B cell (primary cell): ENCODE results near the gene SLC9A6. TPM values are rescaled to one million over a fixed set of nuclear protein-coding genes. Genes with fewer than 3 reads are reported as not detected.
A peak's percentile ranks its signal among the peaks of the same experiment; 100 is the strongest.

Experiments
- ATAC-seq: fragments of 200-7000 bp; cut with Tn5 transposase; one replicate; pipeline ENCODE4 v1.10.0; 2021; ENCODE audit warnings: low read depth, mild to moderate bottlenecking, moderate number of reproducible peaks, moderate library complexity
- CTCF ChIA-PET: fragments of 350-600 bp; sonication (Branson Sonifier 250); formaldehyde crosslinking; loops from one replicate; lab custom pipeline; 2021; ENCODE audit warnings: antibody characterized with exemption, inconsistent platforms; lab: Charles Lee
- POLR2A ChIA-PET: fragments of 350-600 bp; sonication (Branson Sonifier 250); formaldehyde crosslinking; loops from one replicate; lab custom pipeline; 2021; ENCODE audit warnings: antibody characterized with exemption; lab: Charles Lee
- DNase-seq: peaks from one replicate; pipeline ENCODE4 v3.0.0; 2013
- H2AFZ ChIP-seq: 2 replicates; pipeline ENCODE4 v1.6.1; 2012; ENCODE audit warnings: mild to moderate bottlenecking, low read depth, low read length; ENCODE audit not compliant: insufficient read depth, poor library complexity, severe bottlenecking
- H3K27ac ChIP-seq, 2 donors: 1 replicate in 1 of 2; 2 replicates in 1 of 2; pipeline ENCODE4 v1.5.1; 2012 to 2013; ENCODE audit warnings: low read length in 2 of 2, mild to moderate bottlenecking in 2 of 2, moderate library complexity in 1 of 2
- H3K27me3 ChIP-seq, 4 experiments: fragments of 200-600 bp in 1 of 4; sonication (generic) in 1 of 4; replicated peaks in 1 of 4; 1 replicate in 2 of 4; 2 replicates in 2 of 4; pipeline versions ENCODE4 v1.6.1 to v1.7.0; 2013 to 2016; ENCODE audit warnings: low read length in 3 of 4, mild to moderate bottlenecking in 2 of 4, mixed read lengths in 1 of 4, moderate library complexity in 1 of 4; ENCODE audit not compliant: insufficient read depth in 4 of 4, control insufficient read depth in 3 of 4; ENCODE audit errors: control extremely low read depth in 1 of 4
- H3K36me3 ChIP-seq, 2 experiments: replicated peaks in 1 of 2; 1 replicate in 1 of 2; 2 replicates in 1 of 2; pipeline versions ENCODE4 v1.6.1 to v1.7.1; 2013; ENCODE audit warnings: low read length in 1 of 2; ENCODE audit not compliant: insufficient read depth in 2 of 2, control insufficient read depth in 1 of 2; ENCODE audit errors: control extremely low read depth in 1 of 2, extremely low read depth in 1 of 2
- H3K4me1 ChIP-seq, 2 donors: fragments of 200-600 bp in 1 of 2; sonication (generic) in 1 of 2; 1 replicate in 1 of 2; 2 replicates in 1 of 2; pipeline versions ENCODE4 v1.5.1 to v1.6.1; 2013 to 2017; ENCODE audit warnings: low read length in 2 of 2; ENCODE audit not compliant: control insufficient read depth in 2 of 2, insufficient read depth in 2 of 2
- H3K4me2 ChIP-seq: replicated peaks from 2 replicates; pipeline ENCODE3; 2012; ENCODE audit warnings: mild to moderate bottlenecking, low read depth, low read length; ENCODE audit not compliant: poor library complexity, severe bottlenecking
- H3K4me3 ChIP-seq, 5 experiments: fragments of 200-600 bp in 1 of 5; sonication (generic) in 1 of 5; 1 replicate in 3 of 5; 2 replicates in 2 of 5; pipeline versions ENCODE4 v1.5.1 to v1.7.0; 2011 to 2016; ENCODE audit warnings: low read length in 4 of 5, mild to moderate bottlenecking in 4 of 5, low read depth in 2 of 5, control low read depth in 1 of 5, moderate library complexity in 1 of 5; ENCODE audit not compliant: insufficient read depth in 1 of 5; ENCODE audit errors: control extremely low read depth in 1 of 5, extremely low read depth in 1 of 5
- H3K79me2 ChIP-seq: fragments of 200-600 bp; sonication (generic); one replicate; pipeline ENCODE4 v1.6.0; 2016; ENCODE audit warnings: low read length; ENCODE audit not compliant: control insufficient read depth, insufficient read depth
- H3K9ac ChIP-seq: fragments of 200-600 bp; sonication (generic); 2 replicates; pipeline ENCODE4 v1.6.1; 2017; ENCODE audit warnings: mild to moderate bottlenecking, low read length, moderate library complexity
- H3K9me3 ChIP-seq, 3 donors: one replicate each; pipeline versions ENCODE4 v1.6.1 to v1.7.1; 2013; ENCODE audit warnings: low read length in 2 of 3; ENCODE audit not compliant: control insufficient read depth in 2 of 3, insufficient read depth in 1 of 3; ENCODE audit errors: control extremely low read depth in 1 of 3
- H4K20me1 ChIP-seq: 2 replicates; pipeline ENCODE4 v1.6.0; 2012; ENCODE audit warnings: mild to moderate bottlenecking, low read length; ENCODE audit not compliant: insufficient read depth, control insufficient read depth, poor library complexity, severe bottlenecking
- H3K27ac Mint-ChIP-seq: one replicate; pipeline ENCODE4 v1.8.0; 2021; ENCODE audit warnings: mixed read lengths
- H3K27me3 Mint-ChIP-seq: one replicate; pipeline ENCODE4 v1.8.0; 2021; ENCODE audit warnings: mixed read lengths
- H3K4me1 Mint-ChIP-seq: one replicate; pipeline ENCODE4 v1.8.0; 2021; ENCODE audit warnings: mixed read lengths
- H3K4me3 Mint-ChIP-seq: one replicate; pipeline ENCODE4 v1.8.0; 2021; ENCODE audit warnings: mixed read lengths
- H3K9me3 Mint-ChIP-seq: one replicate; pipeline ENCODE4 v1.8.0; 2022; ENCODE audit warnings: mixed read lengths; ENCODE audit not compliant: insufficient read depth
- CTCF ChIP-seq: fragments of 200-600 bp; IDR thresholded peaks from one replicate; pipeline ENCODE4 v1.8.0; 2022; ENCODE audit warnings: antibody characterized with exemption, mild to moderate bottlenecking
- EZH2 ChIP-seq: IDR thresholded peaks from 2 replicates; pipeline ENCODE4 v1.6.1; 2012; ENCODE audit warnings: borderline replicate concordance, low read depth, mild to moderate bottlenecking, moderate library complexity, low read length; ENCODE audit not compliant: insufficient read depth, poor library complexity, severe bottlenecking
- WGBS: methylation state at CpG from one replicate; pipeline ENCODE4 v1.1.5; 2013; ENCODE audit warnings: missing lambda C conversion rate; ENCODE audit not compliant: insufficient coverage; 5-methylcytosine and 5-hydroxymethylcytosine counted together
- intact Hi-C: fragments of 100-400 bp; cut with micrococcal nuclease; formaldehyde crosslinking; loops from one replicate; pipeline ENCODE4 v1.10.0; 2022
- polyA plus RNA-seq: library from polyadenylated mRNA; depleted of rRNA; stranded (reverse); fragments of >200 nt; gene quantifications from 2 replicates; pipeline ENCODE4 v1.2.3, GENCODE V29; 2012
- total RNA-seq, 2 donors: library from RNA; stranded (reverse); fragments of 120-200 nt in 1 of 2; gene quantifications; 1 replicate in 1 of 2; 2 replicates in 1 of 2; pipeline versions ENCODE4 v1.2.3 to v1.2.4, GENCODE V29; 2013 to 2022

The SLC9A6 gene
- total and polyA plus RNA-seq, 2 donors (not counting 1 experiment from before 2014, with no cell fraction given), result 3.1 to 14.5 TPM

- POLR2A ChIA-PET, result no interaction called here
- Histone ChIP-seq H3K9me3 (no peaks in the 10 kb centered on the region), H3K36me3 (no peaks in the 10 kb centered on the region), H3K79me2 (peaks cover 5% of the 10 kb centered on the region), H3K27ac (peak overlapping the region in 1 of 2 donors; percentile 62), H3K4me2 (peak overlapping the region; percentile 80), H3K4me3 (peak overlapping the region; percentile 52 to 81 (median 77)), H3K4me1 (peaks cover 23 to 33% of the 10 kb centered on the region in 2 donors), H3K9ac (peak overlapping the region; percentile 78), H2AFZ (peak overlapping the region; percentile 85), H4K20me1 (no peaks in the 10 kb centered on the region), H3K27me3 (no peaks in the 10 kb centered on the region)
- Mint-ChIP-seq H3K9me3 (no peaks in the 10 kb centered on the region), H3K4me3 (peak overlapping the region; percentile 91), H3K4me1 (peaks cover 43% of the 10 kb centered on the region), H3K27me3 (no peaks in the 10 kb centered on the region), H3K27ac (peak overlapping the region; percentile 91)
- CTCF ChIA-PET, result no interaction called here
- intact Hi-C loops, result loop anchor here (1.0 to 5.0 kb wide), 4 partner anchors 12 to 511 kb away; partner anchors contain the start of genes FHL1, HTATSF1 and INTS6L
- 0% methylated on average over 1 of the region's 15 CpGs for WGBS
- no peak for ATAC-seq
- TF ChIP-seq CTCF (no peak), EZH2 (no peak)
- DNase-seq, result no peak
Observed at GRCh38 chrX:135985973-135986310, 707 bp downstream of the SLC9A6 start.

GRCh38 chrX:135988245-135988644 lies 3.0 kb downstream of the SLC9A6 start:
- CTCF ChIA-PET, result no interaction called here
- H3K9ac ChIP-seq, result no peak overlapping the region
- no peak for DNase-seq
- H3K27me3 ChIP-seq, result no peaks in the 10 kb centered on the region
- no peak overlapping the region for H3K27ac ChIP-seq
- Mint-ChIP-seq H3K9me3 (no peaks in the 10 kb centered on the region), H3K27me3 (no peaks in the 10 kb centered on the region), H3K27ac (no peak overlapping the region), H3K4me1 (peaks cover 33% of the 10 kb centered on the region), H3K4me3 (no peak overlapping the region)
- H2AFZ ChIP-seq, result no peak overlapping the region
- H3K36me3 ChIP-seq, result no peaks in the 10 kb centered on the region
- intact Hi-C loops, result loop anchor here (5.0 kb wide), 2 partner anchors 159 to 466 kb away; partner anchors contain the start of genes FHL1 and INTS6L
- H3K4me2 ChIP-seq, result no peak overlapping the region
- no peak for ATAC-seq
- H3K9me3 ChIP-seq, result no peaks in the 10 kb centered on the region
- H3K4me3 ChIP-seq, result no peak overlapping the region
- H3K4me1 ChIP-seq, result peaks cover 18 to 27% of the 10 kb centered on the region in 2 donors
- H4K20me1 ChIP-seq, result no peaks in the 10 kb centered on the region
- no peak for TF ChIP-seq CTCF
- no peak for TF ChIP-seq EZH2
- WGBS, result no CpG with 5 or more reads among the region's 4 CpGs
- POLR2A ChIA-PET, result no interaction called here
- H3K79me2 ChIP-seq, result peaks cover 5% of the 10 kb centered on the region
